Right forelimb (tissue), 1 donor: ENCODE measurements around the gene ATP10B.

Source experiments
- DNase-seq: peaks from one replicate; pipeline ENCODE4 v3.0.0-alpha.2; 2018

ATP10B gene

DNA sequence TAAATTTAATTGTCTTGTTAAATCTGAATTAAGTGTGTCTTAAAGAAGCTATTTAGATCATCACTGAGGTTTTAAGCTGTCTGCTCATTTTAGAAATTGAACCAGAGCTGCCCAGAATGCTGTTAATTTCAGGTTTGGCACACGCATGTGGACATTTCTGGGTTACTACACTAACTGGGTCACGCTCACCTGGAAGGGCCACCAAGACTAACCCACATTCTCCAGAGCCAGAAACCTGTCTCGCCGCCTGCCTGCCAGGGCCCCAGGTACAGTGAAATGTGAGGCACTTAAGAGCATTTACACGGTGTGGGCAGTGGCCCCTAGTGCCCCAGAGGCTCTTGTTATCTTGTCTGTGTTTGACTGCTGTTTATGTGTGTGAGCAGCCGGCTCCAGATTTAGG, 46.6 kb downstream of the ATP10B start:
- no peak for DNase-seq

DNA sequence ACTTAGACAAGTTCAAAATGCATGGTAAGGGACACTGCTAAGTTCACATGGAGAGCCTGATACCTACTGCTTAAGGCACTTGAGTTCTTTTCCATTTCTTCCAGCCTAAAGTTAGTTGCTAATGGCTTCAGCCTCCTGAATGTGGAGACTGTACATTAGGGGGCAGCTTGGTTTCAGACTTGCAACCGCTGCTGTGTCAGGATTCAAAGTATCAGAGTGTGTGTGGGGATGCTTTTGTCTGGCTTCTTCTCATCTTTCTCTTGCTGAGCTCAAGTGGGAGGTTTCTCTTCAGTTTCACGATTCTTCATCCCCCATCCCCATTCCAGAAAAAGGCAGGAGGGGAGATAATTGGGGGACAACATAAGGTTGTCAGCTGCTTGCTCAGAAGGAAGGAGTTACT, 49.4 kb downstream of the ATP10B start:
- DNase-seq, result no peak

DNA sequence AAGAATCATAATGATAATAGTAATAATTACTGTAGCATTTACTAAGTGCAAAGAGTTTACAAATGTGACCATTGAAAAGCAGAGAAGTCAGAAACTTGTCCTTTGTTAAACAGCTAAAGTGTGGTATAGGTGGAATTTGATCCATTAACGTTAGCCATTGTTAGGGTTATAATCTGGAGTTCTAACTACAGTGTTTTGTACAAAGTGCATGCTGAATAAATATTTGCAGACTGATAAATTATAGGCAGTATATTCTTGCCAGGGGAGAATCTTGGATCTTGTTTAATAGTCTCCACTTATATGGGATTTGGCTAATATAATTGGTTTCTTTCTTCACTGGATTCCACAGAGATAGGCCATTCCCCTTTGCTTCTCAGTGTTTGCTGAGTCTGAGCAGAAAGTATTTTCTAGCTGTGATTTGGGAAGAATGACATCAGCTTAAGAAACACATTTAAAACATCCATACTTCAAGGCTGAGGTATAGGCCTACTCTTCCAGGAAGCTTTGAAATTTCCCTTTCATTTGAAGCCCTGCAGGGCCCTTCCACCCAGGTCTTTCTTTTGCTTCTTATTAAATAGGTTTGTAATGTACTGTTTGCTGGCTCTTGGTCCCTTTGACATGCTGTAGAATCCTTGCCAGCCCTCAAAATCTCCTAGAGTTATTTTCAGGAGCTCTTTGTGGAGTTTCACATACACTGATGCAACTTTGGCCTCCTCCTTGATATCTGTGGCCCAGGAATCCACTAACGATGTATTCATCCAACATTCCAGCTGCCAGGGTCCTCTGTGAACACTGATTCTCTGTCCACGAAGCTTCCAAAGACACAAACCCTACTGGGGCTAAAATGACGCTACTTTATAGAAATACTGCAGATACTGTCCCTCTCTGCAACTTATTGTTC, 51.4 kb downstream of the ATP10B start:
- no peak for DNase-seq

DNA sequence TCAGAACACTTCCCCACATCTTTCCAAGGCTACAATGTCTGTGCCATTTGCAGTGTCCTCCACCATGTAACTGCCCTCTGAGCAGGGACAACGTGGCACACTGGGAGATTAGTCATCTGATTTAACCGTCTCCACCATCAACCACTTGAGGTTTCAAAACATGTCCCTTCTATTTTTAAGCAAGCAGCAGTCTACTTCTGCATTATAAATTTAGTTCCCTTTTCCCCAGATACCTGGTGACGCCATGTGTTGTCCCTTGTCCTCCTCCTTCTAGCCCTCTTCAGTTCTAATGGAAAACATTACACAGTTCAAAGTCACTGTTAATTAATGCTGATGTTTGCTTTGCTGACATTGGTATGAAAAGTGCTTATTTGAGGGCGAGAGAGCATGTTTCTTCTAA, 52.8 kb downstream of the ATP10B start:
- no peak for DNase-seq

DNA sequence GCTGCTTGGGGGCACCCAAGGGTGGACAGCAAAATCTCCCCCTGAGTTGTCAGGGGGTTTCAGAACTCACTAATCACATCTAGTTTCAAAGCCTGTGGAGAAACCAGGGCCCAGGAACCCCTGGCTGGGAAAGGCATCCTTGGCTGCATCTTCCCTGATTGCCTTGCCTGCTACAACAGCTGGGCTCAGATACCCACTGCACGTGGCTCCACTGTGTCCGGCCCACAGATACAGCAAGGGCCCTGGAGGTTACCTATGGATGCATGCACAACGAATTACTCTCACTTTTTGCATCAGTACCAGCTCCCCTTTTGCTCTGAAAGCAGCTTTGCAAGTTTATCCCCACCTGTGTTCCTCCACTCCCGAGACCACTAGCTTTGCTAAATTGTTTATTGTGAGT, 55.0 kb downstream of the ATP10B start:
- no peak for DNase-seq

DNA sequence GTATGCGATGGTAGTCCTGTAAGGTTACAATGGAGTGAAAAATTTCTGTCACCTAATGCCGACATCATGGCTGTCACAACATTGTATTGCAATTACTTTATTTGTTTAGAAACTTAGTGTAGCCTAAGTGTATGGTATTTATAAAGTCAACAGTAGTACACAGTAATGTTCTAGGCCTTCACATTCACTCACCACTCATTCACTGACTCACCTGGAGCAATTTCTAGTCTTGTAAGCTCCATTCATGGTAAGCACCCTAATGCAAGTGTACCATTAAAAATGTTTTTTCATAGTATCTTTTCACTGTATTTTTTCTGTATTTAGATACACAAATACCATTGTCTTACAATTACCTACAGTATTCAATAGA, 58.5 kb downstream of the ATP10B start:
- no peak for DNase-seq

DNA sequence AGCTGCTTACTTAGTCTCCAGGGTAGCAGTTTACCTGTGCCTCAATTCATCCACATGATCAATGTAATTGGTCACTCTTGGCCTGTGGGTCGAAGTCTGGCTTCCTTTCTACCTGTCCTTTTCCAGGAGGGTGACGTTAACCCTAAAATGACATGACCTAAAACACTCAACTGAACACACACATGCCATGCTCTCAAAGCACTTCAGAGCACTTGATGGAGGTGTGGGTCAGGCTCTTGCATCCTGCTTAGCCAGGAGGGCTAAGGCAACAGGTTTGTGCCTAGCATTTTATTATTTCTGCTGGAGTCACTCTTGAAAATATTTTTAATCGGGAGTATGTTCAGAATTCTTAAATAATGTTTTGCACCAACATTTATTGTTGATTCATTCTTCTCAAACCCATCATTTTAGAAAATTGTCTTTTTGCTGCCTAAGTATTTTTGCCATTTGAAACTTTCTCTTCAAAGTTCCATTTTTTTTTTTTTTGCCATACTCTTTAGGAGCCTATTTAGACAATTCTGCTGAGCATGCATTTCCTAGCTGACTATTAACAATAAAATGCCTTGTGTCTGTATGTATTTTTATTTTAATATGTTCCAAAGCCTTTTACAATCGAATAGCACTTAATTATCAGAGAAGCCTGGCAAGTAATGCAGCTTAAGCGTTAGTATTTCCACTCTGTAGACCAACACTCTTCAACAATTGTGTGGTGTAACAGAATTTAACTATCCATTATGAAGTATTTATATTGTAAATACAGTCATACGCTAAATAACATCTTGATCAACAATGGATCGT, 59.1 kb downstream of the ATP10B start:
- no peak for DNase-seq

DNA sequence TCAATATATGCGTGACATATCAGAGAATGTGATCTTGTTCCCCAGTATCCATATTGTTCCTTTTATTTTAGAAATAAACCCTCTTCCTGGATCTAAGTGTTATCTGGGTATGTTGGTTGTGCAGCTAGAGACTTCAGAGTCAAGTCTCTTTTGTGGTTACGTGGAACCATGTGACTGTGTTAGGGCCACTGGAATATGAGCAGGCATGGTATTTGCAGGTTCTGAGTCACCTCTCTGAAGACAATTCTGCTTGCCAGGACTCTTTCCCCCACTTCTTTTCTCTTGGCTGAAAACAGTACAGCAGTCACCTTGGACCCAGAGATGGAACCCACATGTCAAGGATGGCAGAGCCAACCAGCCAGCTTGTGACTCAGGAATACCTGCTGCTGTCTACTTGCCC, 59.7 kb downstream of the ATP10B start:
- no peak for DNase-seq

DNA sequence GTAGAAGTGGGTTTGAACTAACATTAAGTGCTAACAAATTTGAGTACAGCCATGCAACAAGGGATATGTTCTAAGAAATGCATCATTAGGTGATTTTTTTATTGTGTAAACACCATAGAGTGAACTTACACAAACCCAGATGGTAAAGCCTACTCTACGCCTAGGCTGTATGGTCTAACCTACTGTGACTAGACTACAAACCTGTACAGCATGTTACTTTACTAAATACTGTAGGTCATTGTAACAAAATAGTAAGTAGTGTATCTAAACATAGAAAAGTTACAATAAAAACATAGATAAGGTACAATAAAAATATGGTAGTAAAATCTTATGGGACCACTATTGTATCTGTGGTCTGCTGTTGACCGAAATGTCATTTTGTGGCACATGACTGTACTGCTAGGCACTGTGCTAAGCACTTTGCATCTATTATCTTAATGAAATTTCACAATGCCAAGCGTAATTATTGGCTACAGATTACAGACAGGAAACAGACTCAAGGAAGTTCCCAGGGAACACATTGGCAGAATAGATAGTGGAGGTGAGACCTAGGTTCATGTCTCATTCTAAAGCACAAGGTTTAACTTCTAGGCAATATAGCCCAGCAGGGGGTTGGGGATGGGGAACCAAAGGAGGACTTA, 62.7 kb downstream of the ATP10B start:
- no peak for DNase-seq

DNA sequence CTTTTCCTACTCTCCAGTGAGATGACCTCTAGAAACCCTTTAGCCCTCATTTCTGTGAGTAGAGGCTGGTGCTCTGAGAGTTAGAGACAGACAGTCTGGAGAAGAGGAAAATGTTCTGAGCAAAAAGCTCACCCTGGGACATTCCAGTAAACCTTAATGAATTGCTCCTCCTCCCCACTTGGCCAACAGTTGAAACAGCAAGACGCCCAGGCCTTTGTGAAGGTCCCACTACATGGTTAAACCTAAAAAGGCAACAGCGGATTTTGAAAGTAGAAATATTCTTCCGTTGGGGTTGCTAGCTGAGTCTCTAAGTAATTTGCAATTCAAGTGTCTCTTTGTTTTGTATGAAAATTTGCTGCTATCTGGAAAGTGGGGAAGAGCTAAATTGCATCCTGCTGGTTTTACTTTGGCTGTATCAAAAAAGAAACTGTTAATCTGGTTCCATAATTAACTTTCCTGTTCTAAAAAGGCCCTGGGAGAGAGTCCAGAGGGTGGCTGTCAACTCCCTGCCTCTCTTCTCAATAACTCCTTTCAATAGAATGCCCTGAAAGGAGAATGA, 63.8 kb downstream of the ATP10B start:
- no peak for DNase-seq

DNA sequence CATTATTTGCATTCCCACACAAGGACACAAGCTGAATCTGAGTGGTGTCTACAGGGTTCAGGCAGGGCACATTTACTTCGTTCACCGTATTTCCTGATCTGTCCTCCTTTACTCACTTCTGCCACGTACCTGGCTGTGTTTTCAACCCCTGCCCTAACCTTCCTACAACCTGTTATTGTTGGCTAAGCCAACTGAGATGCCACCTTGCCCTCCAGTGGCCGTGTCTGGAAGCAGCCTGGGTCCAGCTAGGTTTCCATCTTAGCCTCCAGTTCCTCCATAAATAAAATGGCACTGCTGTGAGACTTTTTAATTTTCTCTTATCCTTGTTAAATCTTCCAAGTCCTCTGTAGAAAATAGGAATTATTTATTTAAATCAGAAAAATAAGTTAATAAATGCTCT, 64.8 kb downstream of the ATP10B start:
- DNase-seq, result no peak

DNA sequence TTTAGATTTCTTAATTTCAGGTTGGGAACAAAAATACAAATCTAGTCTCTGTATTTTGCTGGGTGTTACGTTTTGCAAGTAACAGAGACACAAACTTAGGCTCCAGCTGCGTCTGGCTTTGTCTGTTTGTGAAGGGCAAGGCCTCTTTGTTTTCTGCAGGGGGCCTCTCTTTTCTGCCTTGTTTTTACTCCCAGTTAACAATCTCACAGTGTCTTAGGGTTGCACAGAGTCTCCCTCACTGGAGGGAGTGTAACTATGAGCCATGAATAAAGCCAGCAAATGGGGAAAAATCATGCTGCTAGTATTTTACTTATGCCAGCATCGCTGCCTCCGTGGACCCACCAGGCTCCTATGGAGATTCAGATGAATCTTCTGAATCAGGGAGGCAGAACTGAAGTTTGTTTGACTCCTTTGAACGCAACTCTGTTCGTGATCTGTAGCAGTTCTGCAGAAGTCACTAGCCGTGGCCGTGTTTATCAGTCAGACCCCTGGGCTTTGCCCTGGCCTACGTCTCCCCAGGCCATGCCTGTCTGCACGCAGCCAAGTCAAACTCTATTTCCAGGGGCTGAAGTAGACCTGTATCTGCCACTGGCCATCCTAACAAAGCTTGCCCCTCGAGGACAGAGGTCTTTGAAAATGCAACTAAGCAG, 77.2 kb downstream of the ATP10B start:
- DNase-seq, result no peak

DNA sequence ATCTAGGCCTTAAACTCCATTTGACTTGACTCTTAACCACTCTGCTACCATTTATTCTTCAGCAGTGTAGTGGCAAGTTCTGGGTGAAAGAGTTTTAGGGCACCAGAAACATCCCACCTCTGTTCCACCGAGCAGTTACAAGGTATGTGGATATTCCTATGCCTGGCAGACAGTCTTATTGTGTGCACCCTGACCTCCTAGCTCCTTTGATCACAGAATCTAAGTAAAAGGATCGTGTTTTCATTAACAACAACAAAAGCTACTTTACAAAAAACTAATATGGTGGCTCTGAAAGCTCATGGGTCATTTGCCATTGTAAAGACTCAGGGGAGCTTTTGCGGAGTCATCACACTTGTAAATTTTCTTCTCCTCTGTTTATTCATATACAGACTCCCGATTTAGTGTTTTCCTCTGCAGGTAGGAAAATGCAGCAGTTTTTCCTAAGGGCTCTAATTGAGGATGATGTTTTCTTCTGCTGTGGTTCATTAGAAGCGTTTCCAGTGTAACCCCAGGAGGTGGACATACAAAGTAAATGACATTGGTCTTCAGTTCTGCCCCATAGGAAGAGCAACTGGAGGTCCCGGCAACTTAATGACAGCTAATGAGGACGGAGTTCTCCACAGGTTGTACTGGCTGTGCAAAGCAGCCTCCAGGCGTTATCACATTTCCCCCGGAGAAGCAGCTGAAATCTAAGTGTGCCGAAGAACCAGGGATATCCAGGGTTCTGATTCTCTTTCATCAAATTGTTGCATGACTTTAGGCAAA, 78.2 kb downstream of the ATP10B start:
- no peak for DNase-seq

DNA sequence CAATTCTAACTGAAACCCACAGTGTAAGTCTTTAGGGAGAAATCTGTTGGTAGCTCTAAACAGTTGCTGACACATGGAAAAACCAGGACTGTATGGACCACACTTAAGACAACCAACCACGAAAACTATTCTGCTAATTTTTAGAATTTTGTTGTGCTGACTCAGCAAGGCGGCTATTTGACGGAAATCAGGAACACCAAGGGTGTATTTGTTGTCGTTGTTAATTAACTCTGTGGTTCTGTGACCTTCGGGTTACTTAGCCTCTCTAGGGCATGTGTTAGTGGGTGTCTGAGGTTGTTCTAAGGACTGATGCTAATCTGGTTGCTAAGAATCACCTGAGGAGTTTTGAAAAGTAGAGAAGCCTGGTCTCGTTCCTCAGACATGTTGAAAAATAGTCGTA, 79.2 kb downstream of the ATP10B start:
- DNase-seq, result no peak

DNA sequence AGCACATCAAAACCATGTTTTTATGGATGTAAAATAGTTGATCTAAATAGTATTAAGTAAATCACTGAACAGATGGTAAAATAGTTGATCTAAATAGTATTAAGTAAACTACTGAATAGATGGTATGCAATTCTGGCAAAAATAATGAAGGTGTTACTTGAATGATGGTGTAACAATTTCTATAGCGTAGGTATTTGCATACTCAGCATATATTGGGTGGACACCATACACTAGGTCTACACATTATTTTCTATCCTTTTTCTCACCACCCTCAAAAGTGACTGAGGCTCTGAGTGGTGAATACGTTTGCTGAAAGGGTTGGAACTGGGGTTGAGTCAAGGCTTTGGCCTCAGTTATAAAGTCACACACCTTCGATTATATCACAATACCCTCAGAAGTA, 81.3 kb downstream of the ATP10B start:
- no peak for DNase-seq

DNA sequence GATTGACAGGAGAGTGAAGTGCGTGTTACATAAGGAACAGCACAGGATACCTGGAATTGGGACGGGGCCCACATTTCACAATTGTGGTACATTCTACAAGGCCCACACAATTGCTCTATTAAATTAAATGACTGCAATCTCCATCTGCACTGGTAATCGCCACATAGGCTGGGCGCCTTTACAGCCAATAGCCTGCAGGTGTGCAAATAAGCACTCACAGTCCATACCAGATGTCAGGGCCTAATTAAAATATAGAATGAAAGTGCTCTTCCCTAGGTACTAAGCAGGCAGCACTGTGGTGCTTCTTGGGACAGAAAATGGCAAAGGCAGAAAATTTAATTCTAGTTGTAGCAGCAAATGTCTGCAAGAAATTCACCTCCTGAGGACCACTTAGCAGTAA, 82.7 kb downstream of the ATP10B start:
- no peak for DNase-seq

DNA sequence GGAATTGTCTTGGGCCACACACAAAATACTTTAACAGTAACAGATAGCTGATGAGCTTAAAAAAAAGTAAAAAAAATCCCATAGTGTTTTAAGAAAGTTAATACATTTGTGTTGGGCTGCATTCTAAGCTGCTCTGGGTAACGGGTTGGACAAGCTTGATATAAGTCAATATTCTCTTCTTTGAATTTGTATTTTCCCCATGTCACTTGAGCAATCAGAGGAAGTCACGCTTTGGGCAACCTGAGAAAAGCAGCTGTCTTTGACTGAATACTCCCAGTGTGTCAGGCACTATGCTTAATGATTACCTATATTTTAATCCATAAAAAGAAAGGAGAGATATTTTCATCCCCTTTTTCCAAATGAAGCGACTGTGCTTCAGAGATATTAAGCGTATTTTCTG, 84.9 kb downstream of the ATP10B start:
- DNase-seq, result no peak

DNA sequence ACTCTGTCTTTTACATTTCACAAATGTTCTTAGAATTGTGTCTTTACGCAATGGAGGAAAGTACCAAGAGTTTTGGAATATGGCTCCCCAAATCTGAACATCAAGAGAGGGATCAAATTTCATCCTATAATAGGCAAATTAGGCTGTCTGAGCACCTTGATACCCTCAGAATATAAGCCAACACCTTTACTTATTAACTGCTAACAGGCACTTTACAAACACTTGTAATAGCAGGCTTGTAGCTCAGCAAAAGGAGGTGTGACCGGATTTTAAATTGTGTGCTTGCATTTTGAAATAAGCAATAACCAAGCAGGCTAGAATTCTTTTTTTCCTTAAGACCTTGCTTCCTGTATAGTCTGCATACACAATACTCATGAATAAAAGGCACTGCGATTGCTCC, 92.0 kb downstream of the ATP10B start:
- no peak for DNase-seq

DNA sequence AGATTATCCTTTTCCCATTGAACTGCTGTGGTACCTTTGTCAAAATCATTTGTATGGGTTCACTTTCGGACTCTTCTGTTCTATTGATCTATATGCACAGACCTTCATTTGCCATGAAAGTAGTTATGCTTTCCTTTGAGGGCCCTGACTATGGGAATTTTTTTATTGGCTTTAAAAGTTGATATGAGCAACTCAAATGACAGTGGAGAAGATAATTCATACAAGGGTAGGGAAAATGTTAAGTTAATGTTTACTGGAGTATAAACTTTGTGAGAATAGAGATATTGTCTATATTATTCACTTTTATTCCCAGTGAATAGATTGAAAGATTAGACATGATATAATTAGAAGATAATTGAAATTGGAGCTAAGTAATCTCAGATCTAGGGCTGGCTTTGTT, 94.8 kb downstream of the ATP10B start:
- DNase-seq, result no peak

DNA sequence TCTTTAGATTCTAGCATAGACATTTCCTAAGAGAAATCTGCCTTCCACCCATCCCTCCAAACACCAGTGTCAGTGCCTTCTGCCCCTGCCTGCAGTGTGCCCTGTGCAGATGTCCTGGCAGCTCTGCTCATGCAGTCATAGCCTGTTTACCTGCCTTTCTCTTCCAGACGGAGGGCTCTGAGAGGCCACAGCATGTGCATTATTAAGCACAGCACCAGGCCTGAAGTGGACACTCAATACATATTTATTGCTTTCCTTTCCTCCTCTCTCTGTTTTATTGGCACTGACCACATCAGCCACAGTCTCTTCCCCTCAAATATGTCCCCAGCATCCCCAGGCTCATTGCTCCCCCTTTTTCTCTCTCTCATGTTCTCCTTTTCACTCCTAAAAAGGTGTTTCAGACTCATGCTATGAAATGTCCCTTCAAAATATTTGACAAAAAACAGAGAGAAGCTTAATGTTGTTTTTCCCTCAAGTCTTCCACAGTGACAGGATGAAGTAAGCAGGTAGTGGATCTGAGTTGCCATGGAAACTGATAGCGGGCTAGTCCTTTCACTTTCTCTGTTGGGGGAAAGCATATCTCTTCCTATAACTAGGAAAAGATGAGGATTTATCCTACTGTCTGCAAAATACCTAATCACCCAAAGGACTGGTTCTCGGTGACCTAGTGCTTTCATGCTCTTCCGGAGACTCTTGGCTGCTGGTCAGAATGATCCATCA, 100.9 kb downstream of the ATP10B start:
- DNase-seq, result no peak

DNA sequence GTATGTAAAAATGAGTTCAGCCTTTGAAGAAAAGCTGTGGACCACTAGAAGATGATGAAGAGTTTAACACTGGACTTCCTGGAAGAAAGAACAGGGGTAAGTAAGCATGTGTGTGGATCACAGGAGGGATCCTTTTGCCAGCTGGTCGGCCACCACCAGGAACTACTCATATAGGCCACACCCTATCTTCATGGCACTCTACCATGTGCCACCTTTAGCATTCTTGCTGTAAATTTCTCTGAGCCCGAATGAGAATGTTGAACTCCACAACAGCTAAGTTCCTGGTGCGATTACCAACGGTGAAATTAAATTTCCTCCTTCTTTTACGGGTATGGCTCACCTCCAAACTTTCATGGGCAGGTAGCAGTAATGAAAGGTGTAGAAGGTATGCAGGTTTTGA, 102.3 kb downstream of the ATP10B start:
- DNase-seq, result no peak

DNA sequence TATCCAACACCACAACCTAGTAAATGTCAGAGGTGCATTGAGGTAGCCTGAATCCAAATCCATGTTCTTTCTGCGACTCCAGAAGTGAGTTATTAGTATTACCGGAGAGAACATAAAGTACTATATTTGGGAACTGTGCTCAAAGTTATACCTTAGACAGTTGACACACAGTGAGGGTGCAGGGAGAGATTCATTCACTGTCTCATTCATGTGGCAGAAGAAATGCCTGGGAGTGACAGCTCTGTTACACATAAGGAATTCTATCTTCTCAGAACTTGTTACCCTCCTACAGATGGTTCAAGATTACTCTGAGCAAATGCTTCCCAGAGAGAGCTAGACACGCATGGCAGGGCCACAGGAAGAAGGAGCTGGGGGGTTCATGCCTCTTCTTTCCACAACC, 103.0 kb downstream of the ATP10B start:
- DNase-seq, result no peak
